Subcutaneous adipose tissue (tissue), 4 donors: ENCODE data around the gene GNB1. TPM values are rescaled to one million over a fixed set of nuclear protein-coding genes. Genes with fewer than 3 reads are reported as not detected.

Experiments used
- CTCF ChIP-seq: fragments of 450-650 bp; IDR thresholded peaks from one replicate; pipeline ENCODE4 v1.5.1; 2016; ENCODE audit warnings: low read depth, mild to moderate bottlenecking, control low read depth, antibody characterized with exemption, moderate library complexity
- total RNA-seq, 4 donors: library from RNA; depleted of rRNA; stranded (reverse); fragments of >200 nt; gene quantifications; one replicate each; pipeline ENCODE4 v1.1.0, GENCODE V29; 2016

Gene GNB1
- total RNA-seq, 4 donors from 2014 or later: 157 to 173 (median 164) TPM

DNA sequence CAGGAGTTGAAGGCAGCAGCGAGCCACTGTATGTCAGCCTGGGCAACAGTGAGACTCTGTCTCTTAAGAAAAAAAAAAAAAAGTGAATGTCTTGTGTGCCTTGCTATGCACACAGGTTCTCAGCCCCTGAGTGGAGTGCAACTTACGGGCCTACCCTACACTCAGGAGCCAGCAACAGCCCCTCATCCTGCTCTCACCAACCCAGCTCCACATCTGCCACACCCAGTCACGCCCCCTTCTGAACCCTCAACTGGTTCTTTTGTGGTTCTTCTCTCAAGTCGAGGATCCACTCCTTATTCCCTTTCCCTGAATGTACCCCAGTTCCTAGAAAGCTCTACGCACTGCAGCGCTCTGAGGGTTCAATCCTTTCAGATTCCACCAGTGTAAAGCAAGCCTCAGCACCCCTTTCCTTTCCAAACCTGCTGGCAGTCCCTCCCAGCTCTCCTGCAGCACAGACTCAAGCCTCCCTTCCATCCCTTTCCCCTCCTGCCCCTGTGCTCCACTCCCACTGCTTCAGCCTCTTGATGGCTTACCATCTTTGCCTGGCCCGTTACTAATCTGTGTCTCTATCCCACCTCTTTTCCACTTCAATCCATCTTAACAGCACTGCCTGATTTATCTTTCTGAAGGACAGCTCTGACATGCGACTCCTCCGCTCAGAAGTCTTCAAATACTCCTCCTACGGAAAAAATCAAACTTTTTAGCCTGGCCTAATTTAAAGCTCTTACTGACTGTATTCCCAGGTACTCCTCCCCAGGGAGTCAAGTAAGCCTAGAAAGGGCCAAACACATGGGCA, 38.1 kb downstream of the GNB1 start:
- no peak for TF ChIP-seq CTCF

- TF ChIP-seq CTCF: no peak
Observed at GRCh38 chr1:1847890-1848289, 43.0 kb downstream of the GNB1 start.

DNA sequence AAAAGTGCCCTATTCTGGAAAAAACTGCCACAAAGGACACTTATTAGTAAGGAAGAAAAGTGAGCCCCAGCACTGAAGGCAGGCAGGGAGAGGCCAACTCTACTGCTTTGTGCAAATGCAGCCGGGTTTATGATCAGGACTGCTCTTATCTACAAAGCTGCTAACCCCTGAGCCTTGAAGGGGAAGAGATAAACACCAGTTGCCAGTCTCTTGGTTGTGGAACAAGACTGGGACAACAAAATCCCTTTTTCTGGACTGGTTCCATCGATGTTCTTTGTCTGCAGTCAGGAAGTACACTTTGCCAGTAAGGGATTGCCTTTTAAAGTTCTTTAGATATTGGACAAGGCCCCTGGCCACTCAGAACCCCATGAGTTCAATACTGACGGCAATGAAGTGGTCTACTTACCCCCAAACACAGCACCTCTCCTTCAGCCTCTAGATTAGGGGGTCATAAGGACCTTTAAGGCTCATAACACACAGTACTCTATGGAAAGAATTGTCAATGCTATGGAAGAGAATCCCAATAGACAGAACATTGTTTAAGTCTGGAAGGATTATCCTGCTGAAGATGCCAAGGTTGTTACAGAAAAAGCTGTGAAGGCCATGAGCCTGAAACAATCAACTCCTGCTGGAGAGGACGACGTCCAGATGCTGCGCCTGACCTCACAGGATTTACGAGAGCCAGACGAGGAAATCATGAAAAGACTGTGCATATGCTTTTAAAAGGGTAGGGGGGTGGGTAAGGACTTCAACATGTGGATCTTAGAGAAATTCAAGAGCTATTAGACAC, 43.6 kb downstream of the GNB1 start:
- TF ChIP-seq CTCF: no peak

- no peak for TF ChIP-seq CTCF
Observed at GRCh38 chr1:1846386-1846918, 44.4 kb downstream of the GNB1 start.

DNA sequence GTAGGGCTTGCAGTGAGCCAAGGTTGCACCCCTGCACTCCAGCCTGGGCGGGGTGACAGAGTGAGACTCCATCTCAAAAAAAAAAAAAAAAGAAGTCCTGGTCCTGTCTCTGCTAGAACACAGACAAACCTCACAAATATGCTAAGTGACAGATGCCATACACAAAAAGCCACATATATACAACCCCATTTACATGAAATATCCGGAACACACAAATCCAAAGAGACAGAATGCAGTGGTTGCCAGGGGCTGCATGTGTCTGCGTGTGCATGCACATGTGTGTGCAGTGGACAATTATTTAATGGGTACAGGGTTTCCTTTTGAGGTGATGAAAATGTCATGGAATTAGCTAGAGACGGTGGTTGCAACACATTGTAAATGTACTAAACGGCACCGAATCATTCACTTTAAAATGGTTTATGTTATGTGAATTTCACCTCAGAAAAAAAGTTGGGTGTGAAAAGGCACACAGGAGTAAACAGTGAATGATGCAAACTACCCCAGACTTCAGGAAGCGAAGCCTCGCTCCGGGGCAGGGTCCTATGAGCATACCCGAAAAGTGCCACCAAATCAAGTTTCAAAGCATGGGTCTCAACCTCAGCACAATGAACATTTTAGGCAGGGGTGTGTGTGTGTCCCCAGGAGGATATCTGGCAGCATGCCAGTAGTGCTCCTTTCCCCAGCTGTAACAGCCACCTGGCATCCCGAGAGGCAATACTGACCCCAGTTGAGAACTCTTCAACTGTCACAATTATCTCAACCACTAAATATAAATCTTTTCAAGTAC, 48.3 kb downstream of the GNB1 start:
- TF ChIP-seq CTCF: no peak

- no peak for TF ChIP-seq CTCF
Observed at GRCh38 chr1:1841575-1841995, 49.3 kb downstream of the GNB1 start.
